ENCODE results near the gene CCBE1.
"Not testable (repeated sequence)": the region's sequence is repeated elsewhere in the genome, so short reads cannot be mapped to it uniquely, and the experiment has no call there.

The CCBE1 gene

DNA sequence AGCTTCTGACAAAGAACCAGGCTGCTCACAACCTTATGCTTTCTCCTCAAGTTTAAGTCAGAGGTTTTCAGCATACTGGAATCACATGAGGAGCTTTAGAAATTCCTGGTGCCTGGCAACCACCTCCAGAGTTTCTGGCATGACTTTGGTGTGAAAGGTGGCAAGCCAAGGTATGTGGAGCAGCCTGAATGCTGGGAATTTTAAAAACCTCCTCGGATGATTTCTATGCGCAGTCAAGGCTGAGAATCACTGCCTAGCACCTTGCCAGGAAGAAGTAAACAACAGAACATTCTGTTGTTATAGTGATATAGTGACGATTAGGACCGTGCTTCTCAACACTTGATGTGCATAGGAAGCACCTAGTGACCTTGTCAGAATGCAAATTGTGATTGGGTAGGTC is 11.7 kb downstream of the CCBE1 start:
- no peak for DNase-seq (ENCODE audit: low read depth in 2 of 3, low spot score in 2 of 3)

DNA sequence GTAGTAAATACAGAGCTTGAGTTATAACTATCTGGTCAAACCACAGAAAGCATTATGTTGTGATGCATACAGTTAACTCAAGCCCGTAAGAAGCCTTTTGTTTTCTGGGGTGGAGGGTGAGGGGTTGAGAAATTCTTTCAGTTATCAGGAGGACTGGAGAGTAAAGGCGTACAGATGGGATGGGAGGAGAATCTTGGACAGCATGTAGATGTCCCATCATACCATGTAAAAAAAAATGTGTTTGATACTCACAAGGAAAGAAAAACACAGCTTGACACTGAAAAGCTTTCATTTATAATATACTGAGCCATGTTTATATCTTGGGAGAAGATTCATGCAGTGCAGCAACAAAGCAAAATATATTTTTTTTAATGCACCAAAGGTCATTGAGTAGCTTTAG is 12.4 kb downstream of the CCBE1 start:
- no peak for DNase-seq (ENCODE audit: low read depth in 2 of 3, low spot score in 2 of 3)

DNA sequence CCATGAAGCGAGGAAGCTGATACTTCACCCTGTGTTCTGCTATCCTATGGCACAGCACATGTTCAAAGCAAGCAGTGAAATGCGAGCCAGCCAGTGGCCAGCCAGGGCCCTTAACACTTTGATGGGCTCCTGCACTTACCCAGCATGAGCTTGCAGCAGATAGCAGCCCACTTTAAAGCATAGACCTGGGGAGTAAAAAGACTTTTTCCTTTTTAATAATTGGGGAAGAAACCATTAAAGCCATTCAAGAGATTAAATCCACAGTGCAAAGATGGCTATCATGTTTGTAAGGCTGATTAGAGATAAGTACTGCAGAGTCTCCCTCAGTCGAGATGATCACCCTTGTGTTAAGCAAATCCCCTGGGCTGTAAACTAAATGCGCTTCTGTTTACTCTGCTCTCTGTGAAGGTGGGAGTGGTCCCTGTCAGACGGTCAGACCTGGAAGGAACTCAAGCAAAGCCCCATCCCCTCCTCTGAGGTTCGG is 15.7 kb downstream of the CCBE1 start:
- DNase-seq (ENCODE audit: low read depth in 2 of 3, low spot score in 2 of 3) = no peak

DNA sequence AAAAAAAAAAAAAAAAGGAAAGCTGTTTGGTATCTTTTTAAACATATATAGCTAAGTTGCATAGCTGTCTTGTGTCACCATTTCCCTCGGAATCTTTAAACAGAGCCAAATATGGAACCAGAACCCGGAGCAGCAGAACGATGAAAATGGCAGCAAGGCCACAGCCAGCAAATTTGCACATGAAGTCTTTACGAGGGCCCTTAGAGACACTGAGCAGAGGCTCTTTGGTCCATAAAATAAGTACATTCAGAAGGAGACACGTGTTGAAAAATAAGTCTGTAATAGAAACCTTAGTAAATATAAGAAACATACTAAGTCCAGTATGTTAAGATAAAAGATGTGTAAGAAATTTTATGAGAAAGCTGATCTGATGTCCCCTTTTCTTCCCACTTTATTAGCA is 16.2 kb downstream of the CCBE1 start:
- no peak for DNase-seq (ENCODE audit: low read depth in 2 of 3, low spot score in 2 of 3)

DNA sequence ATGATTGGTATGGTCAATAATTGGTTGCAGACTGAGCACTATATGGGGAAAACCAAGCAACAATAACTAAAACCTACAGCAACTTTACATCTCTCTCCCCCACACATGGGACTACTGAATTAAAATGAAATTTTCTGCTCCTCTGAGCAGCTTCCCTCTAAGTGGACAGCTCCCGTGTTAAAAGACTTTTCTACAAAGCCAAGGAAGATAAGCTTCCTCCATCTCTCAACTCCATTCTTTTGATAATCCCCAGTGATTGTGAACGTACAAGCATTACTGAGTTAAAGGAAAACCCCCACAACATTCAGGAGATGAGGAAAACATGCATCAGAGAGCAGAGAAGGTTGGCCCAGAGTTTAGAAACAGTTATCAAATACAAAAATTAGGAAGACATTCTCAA is 21.9 kb downstream of the CCBE1 start:
- no peak for DNase-seq (ENCODE audit: low read depth in 2 of 3, low spot score in 2 of 3)

DNA sequence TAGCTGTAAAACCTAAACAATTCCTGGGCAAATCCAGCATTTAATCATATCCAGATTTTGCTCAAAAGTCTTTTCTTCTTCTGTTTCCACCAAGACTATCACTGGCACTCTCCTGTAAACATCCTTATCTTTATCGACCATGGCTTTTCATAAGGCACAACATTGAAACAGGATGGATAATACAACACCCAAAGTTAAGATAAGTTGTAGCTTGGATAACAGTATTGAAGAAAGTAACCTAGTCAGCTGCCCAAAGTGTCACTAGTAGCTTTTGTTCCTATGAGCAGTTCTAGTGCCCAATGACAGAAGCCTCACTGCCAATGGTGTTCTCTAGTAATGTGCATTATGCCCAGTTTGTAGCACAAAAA is 22.3 kb downstream of the CCBE1 start:
- no peak for DNase-seq (ENCODE audit: low read depth in 2 of 3, low spot score in 2 of 3)

DNA sequence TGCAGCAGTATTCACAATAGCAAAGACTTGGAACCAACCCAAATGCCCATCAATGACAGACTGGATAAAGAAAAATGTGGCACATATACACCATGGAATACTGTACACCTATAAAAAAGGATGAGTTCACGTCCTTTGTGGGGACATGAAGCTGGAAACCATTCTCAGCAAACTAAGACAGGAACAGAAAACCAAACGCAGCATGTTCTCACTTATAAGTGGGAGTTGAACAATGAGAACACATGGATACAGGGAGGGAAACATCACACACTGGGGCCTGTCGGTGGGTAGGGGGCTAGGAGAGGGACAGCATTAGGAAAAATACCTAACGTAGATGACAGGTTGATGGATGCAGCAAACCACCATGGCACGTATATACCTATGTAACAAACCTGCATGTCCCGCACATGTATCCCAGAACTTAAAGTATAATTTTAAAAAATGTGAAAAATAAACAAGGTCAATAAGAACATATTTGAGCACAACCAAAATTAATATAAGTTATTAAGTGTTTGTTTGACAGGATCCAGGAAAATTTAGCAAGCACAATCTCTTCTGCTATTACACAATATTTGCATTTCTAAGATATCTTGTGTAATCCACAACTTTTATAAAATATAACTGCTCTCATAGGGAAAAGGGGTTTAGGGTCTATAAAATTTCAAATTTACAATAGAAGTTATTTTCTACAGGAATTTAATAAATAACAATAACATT is 22.9 kb downstream of the CCBE1 start:
- no peak for DNase-seq (ENCODE audit: low read depth in 2 of 3, low spot score in 2 of 3)

DNA sequence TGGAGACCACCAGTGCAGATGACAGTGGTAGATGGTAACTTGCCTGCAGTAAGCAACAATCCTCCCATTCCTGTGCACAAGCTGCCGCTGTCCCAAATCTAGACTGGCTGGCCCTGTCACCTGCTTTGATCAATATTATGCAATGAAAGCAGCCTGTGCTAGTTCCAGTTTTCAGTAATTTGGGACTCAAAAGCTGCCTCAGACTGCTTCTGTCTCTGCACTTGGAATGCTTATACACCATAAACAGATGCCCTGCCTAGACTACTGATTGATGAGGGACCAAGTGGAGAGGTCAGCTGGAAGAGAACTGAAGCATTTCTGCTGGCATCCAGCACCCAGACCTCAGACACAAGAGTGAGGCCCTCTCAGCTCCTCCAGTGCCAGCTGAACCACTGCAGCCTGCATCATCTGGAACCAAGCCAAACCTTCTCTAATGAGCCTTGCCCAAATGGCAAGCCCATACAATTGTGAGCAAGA is 24.9 kb downstream of the CCBE1 start:
- no peak for DNase-seq (ENCODE audit: low read depth in 2 of 3, low spot score in 2 of 3)

DNA sequence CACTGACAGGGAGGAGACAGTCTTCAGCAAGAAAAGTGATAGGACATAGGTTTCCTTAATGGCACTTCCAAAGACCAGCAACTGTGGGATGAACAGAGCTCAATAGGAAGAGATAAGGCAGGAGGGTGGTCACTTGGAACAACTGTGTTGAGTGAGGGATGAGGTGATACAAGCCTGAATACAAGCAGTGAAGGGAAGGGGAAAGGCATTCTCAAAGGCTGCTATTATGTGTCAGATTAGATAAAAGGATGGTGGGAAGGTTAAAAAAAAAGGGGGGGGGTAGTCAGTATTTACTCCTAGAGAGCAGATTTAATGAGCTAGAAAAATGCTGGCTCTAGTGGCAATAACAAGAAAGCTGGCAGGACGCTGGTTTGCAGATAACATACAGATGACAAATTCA is 25.7 kb downstream of the CCBE1 start:
- no peak for DNase-seq (ENCODE audit: low read depth in 2 of 3, low spot score in 2 of 3)

DNA sequence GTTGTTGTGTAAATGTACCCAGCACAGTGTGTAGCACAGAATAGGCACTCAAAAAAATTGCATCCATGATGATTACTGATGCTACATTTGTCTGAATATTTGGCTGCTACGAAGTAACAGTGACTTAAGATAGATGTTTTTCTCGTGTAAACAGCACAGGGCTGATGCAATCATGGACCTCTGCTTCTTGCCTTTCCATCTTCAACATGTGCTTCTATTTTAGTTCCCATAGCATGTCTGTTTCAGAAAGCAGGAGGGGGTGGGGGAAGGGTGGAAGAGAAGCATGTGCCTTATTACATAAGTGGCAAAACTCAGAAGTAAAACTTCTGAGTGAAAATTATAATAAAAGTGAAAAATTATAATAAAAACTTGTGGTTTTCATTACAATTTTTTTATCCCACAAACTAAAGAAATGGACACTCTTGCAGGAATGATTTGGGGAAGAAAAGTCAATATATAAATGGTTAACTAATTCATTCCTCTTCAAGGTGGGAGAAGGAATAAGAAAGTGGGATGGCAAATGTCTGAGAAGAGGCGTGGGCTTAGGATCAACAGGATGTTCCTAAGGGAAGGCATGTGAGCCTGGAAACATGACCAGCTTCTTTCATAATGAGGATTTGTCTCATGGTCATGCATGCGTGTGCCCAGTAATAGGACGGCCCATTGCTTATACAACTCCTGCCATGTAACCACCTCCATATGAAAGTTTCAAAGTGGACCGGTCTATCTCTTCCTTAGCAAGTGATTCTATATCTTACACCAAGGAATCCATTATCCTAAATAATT is 27.2 kb downstream of the CCBE1 start:
- DNase-seq (ENCODE audit: low read depth in 2 of 3, low spot score in 2 of 3) = no peak

DNA sequence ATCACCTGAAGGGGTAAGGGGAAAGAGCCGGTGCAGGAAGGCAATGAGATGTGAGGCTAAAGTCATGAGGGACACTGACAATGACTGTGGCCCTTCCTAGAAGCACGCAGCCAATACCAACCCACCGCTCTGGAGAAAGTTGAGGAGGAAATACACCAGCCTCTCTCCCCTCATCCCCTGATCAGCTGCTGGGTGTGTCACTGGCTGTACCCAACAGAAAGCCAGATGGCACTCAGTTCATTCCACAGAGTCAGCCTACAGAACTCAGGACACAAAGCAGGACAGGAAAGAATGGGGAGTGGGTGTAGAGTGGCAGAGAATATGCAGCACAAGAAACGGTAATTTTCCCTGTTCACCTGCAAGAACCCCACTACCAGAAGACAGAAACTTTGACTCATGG is 29.7 kb downstream of the CCBE1 start:
- no peak for DNase-seq (ENCODE audit: low read depth in 2 of 3, low spot score in 2 of 3)

DNA sequence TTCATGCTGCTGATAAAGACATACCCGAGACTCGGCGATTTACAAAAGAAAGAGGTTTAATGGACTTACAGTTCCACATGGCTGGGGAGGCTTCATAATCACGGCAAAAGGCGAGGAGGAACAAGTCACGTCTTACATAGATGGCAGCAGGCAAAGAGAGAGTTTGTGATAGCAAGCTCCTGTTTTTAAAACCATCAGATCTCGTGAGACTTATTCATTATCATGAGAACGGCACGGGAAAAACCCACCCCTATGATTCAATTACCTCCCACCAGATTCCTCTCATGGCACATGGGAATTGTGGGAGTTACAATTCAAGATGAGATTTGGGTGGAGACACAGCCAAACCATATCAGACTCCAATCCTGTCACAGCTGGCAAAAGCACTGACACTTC is 31.2 kb downstream of the CCBE1 start:
- not testable (repeated sequence) for DNase-seq (ENCODE audit: low read depth in 2 of 3, low spot score in 2 of 3)

DNA sequence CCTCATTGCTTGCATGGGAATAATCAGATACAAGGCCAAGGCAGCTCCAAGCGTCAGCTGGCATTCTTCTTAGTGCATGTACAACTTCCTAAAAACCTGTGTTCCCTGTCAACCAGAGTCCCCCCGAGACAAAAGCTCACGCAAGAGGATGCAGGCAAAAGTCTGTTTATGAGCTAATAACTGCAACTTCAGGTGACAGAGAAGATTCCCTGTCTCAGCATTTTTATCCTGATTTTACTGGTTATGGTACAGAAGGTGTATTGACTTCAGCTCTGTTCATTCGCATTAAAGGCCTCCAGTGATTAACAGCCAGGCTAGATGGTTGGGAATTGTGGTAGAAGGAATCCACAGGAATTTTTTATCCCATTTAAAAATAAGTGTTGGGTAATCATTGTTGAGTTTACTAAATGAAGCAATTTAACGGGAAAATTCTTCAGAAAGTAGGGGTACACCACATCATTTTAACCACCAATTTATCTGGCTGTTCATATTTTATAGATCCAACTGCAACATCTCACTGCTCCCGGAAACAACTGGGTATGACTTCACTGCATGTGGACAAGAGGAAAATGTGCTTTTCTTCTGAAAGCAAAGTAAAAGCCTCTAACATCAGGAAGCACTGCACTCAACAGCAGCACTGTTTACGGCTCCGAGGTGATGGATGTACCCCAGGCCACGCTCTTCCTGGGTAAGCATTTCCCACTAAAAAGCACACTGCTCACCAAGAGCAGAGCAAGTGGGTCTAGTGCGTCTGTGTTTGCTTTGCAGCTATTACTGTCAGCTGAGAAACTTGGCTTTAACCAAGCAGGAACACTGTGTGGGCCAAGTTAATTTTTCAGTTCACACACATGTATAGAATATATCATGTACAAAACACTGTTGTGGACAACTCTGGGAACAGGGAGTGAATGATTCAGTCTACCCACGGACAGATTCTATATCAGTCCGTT is 31.9 kb downstream of the CCBE1 start:
- no peak for DNase-seq (ENCODE audit: low read depth in 2 of 3, low spot score in 2 of 3)

DNA sequence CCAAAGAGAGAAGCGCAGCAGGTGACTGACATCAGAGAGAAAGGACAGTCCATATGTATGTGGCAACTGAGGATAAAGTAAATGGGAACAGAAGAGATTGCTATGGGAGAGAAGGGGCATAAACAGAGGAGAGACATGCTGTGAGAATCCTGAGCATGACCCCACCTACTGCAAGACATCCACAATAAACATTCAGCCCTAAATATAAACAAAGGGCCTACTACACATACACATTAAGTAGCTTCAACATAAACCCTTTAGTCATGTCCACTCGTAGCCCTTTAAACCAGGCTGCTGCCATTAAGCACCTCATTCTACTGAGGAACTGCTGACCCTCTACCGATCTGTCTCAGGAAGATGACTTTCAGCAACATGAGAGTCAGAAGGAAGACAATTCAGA is 32.9 kb downstream of the CCBE1 start:
- DNase-seq (ENCODE audit: low read depth in 2 of 3, low spot score in 2 of 3) = no peak

DNA sequence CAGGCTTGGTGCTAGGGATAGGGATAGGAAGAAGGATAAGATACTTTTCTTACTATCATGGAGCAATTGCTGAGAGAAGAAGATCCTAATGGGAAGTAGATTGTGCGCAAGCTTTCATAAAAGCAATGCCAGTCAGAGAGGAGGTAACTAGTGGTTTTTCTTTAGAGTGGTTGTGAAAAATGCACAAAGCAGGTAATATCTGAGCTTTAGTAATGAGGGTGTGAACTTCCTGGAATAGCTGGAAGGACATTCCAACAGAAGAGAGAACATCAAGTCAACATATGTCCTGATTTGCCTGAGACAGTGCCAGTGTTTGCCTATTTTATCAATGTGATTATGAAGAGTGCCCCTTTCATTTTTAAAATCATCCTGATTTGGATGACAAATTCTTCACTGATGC is 34.1 kb downstream of the CCBE1 start:
- no peak for DNase-seq (ENCODE audit: low read depth in 2 of 3, low spot score in 2 of 3)

DNA sequence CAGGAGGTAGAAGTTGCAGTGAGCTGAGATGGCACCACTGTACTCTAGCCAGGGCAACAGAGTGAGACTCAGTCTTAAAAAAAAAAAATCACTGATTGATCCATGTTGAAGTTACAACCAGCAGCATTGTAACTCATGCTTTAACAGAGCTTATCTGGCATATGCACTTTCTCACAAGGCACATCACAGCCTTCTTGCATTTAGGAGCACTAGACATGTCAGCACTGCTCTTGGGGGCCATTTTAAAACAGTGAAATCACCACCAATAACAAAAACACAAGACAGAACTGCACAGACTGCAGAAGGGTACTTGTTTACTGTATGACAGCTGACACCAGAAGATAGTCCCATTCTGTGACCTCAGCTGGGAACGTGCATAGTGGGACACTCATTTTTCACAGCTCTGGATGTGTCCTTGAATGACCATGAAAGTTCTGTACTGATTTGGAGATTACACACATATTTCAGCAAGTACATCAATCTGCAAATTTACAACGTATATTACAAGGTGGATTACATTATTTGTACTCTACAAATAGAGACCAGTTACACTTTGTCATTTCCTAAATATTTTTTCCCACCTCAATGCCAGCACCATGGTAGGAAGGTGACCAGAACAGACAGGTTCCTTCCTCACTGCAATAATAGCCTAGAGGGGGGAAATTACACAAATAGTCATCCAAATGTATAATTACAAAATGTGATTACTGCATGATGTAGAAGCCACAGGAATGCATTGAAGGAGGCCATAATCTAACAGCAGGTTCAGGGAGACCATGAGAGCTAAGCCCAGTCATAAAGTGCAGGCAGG is 35.1 kb downstream of the CCBE1 start:
- DNase-seq (ENCODE audit: low read depth in 2 of 3, low spot score in 2 of 3) = no peak

DNA sequence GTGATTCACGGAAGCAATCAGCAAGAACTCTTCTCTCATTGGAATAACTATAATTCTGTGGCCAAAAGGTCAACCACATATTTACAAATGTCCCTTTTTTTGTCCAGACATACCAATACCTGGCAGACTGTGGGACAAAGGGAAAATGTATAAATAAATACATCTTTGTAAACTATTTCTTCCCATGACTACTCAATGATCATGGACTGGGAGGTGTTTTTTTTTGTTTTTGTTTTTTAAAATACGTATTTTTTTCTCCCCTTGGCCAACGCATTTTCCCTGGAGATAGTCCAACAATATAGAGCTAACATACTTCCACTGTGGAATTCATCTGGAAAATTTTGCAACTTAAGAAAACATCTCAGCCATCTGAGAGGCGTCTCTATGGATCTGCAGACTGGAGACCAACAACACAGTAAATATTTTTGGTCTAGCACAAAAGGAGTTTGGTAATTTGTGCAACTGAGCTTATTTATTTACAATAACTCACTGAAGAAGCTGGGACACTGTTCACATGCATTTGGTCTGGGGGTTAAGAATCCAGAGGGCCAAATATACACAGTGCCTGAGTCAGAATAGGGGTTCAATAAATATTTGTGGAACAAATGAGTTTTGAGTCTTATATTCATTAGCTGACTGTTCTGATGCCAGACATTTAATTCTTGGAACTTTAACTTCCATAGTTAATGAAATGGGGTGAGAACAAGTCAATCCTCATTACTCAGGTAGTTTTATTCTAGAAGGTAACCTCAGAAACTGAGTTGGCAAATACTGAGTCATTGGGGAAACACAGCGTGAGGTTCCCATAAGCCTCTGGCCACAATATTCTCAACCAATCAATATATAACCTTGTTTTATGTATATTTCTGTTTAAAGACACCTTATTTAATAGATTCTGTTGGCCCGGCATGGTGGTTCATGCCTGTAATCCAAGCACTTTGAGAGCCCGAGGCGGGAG is 36.2 kb downstream of the CCBE1 start:
- no peak for DNase-seq (ENCODE audit: low read depth in 2 of 3, low spot score in 2 of 3)

DNA sequence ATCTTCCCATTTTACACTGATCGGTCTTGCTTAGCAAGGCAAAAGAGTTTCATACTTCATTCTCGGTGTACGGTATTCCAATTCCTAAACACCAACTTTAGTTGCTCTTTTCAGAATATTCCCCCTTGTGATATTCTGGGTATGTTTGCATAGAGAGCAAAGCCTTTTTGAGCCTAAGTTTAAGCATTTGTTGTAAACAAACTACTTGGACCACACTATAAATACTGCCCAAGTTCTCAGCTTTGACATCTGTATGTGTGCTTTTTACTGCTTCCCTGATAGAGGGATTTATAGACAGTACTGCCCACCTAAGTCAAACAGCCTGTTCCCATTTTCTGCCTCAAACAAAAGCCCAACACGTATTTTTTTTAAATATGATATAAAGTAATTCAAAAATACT is 36.9 kb downstream of the CCBE1 start:
- no peak for DNase-seq (ENCODE audit: low read depth in 2 of 3, low spot score in 2 of 3)

DNA sequence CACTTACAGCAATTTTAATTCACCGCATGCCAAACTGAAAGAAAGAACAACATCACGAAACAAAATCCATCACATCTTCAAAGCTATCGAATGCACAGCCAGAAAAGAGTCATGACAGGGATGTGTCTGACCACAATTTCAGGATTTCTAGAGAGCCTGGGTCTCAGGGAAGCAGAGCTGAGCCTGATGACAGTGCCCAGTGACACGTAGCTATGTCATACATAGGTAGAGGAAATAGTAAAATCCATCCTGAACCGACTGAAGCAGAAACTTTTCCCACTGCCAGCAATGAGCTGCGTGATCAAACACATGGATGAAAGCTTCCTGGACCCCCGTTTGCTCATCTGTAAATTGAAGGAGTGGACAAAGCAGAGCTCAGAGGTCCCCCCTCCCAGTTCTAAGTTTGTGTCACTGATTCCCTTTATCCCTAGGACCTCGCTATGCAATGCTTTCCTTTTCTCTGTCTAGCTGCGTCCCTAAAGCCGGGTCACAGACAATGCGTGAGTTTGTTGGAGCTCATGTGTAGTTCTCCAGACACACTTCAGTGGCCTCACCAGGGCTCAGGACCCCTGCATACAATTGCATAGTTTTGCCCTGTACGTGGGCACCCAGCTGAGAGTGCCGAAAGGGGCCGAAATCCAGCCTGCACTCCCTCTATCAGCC is 37.6 kb downstream of the CCBE1 start:
- no peak for DNase-seq (ENCODE audit: low read depth in 2 of 3, low spot score in 2 of 3)

Data from activated CD8-positive, alpha-beta memory T cell treated with anti-CD3 and anti-CD28 coated beads for 48 hours (primary cell).